Lower lobe of right lung (tissue), 2 donors: Measurements from ENCODE around the gene RNF213. TPM values are rescaled to one million over a fixed set of nuclear protein-coding genes. Genes with fewer than 3 reads are reported as not detected.

ENCODE experiments used
- ATAC-seq, 2 donors: fragments of 200-7000 bp; cut with Tn5 transposase; one replicate each; pipeline ENCODE4 v1.9.1; 2020 to 2022; ENCODE audit warnings: mild to moderate bottlenecking in 2 of 2, moderate library complexity in 2 of 2
- DNase-seq: peaks from one replicate; pipeline ENCODE4 v3.0.0-alpha.2; 2020
- H3K27ac ChIP-seq: fragments of 200-600 bp; one replicate; pipeline ENCODE4 v1.8.0; 2022
- H3K27me3 ChIP-seq: fragments of 200-600 bp; one replicate; pipeline ENCODE4 v1.8.0; 2022; ENCODE audit warnings: low read depth
- H3K36me3 ChIP-seq: fragments of 200-600 bp; one replicate; pipeline ENCODE4 v1.8.0; 2022; ENCODE audit warnings: mild to moderate bottlenecking
- H3K4me1 ChIP-seq: fragments of 200-600 bp; one replicate; pipeline ENCODE4 v1.8.0; 2022
- H3K4me3 ChIP-seq: fragments of 200-600 bp; one replicate; pipeline ENCODE4 v1.8.0; 2022; ENCODE audit warnings: mild to moderate bottlenecking
- H3K9me3 ChIP-seq: fragments of 200-600 bp; one replicate; pipeline ENCODE4 v1.8.0; 2022
- CTCF ChIP-seq: fragments of 200-600 bp; IDR thresholded peaks from one replicate; pipeline ENCODE4 v1.8.0; 2022; ENCODE audit warnings: antibody characterized with exemption, mild to moderate bottlenecking
- intact Hi-C: fragments of 100-400 bp; cut with DNase I; formaldehyde crosslinking; loops from one replicate; pipeline ENCODE4 v1.11.0; 2022
- long read RNA-seq: library from polyadenylated mRNA; unstranded; transcript quantifications from one replicate; pipeline ENCODE4 v2.0.0, GENCODE V29; 2021
- total RNA-seq: library from RNA; stranded (reverse); fragmentation: NEBNext Ultra II Directional; extraction: Animal tissue kit (Norgen Biotek cat#: 25700); gene quantifications from one replicate; pipeline ENCODE4 v1.2.1, GENCODE V29; 2021
- donor health status: DM: no; HTN: yes; CAD: no; lungs with severe emphysema.

Gene RNF213
- 300 TPM for total RNA-seq
- long read RNA-seq, full-length matches to known transcripts: 1 of 144 reads
- long read RNA-seq, partial matches to known transcripts: 115 of 144 reads
- long read RNA-seq, other reads (novel, unspliced or antisense): 28 of 144 reads

GRCh38 chr17:80260791-80261158, at the start of gene RNF213:
TSS of gene RNF213 (plus strand) at chr17:80260852. CDS start at chr17:80263682, 2,830 bp downstream.
- ATAC-seq: peak; percentile 41 to 65
- no peak for TF ChIP-seq CTCF
- intact Hi-C loops: no loop called here
- Histone ChIP-seq H3K4me3 (peak within 1 kb of the TSS; percentile 99), H3K9me3 (no peaks in the 10 kb centered on the region), H3K36me3 (peaks cover 2% of the 10 kb centered on the region), H3K27ac (peak within 1 kb of the TSS; percentile 98), H3K27me3 (no peaks in the 10 kb centered on the region), H3K4me1 (peaks cover 55% of the 10 kb centered on the region)
- DNase-seq: peak; percentile 81

DNA sequence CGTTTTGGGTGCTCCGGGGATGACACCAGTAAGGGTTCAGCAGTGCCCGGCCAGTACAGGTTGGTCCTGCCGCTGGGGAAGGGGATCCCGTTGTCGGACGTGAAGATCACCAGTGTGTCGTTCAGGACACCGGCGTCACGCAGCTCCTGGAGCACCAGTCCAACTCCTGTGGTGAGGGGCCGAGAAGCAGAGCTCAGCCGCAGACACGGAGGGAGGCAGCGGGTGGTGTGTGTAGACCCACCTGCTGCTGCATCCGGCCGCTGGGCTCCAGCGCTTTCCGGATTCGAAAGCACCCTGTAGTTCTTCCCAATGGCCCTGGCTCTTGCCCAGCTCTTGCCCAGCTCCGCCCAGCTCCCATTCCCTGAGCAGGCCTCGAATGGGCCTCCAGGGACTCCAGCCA, 48.5 kb upstream of the RNF213 start:
- no peaks in the 10 kb centered on the region for H3K27me3 ChIP-seq
- ATAC-seq (no peak), DNase-seq (no peak)
- no peak overlapping the region for H3K27ac ChIP-seq
- intact Hi-C loops: no loop called here
- H3K4me1 ChIP-seq: peaks cover 4% of the 10 kb centered on the region
- TF ChIP-seq CTCF: no peak
- H3K36me3 ChIP-seq: peaks cover 90% of the 10 kb centered on the region
- no peaks in the 10 kb centered on the region for H3K9me3 ChIP-seq
- H3K4me3 ChIP-seq: no peak overlapping the region

GRCh38 chr17:80212511-80212910, 48.1 kb upstream of the RNF213 start:
- no peaks in the 10 kb centered on the region for H3K9me3 ChIP-seq
- DNase-seq: no peak
- H3K27me3 ChIP-seq: no peaks in the 10 kb centered on the region
- intact Hi-C loops: no loop called here
- peaks cover 4% of the 10 kb centered on the region for H3K4me1 ChIP-seq
- no peak overlapping the region for H3K4me3 ChIP-seq
- H3K27ac ChIP-seq: no peak overlapping the region
- ATAC-seq: peak in 1 of 2 donors; percentile 18
- H3K36me3 ChIP-seq: peaks cover 92% of the 10 kb centered on the region
- TF ChIP-seq CTCF: no peak

DNA sequence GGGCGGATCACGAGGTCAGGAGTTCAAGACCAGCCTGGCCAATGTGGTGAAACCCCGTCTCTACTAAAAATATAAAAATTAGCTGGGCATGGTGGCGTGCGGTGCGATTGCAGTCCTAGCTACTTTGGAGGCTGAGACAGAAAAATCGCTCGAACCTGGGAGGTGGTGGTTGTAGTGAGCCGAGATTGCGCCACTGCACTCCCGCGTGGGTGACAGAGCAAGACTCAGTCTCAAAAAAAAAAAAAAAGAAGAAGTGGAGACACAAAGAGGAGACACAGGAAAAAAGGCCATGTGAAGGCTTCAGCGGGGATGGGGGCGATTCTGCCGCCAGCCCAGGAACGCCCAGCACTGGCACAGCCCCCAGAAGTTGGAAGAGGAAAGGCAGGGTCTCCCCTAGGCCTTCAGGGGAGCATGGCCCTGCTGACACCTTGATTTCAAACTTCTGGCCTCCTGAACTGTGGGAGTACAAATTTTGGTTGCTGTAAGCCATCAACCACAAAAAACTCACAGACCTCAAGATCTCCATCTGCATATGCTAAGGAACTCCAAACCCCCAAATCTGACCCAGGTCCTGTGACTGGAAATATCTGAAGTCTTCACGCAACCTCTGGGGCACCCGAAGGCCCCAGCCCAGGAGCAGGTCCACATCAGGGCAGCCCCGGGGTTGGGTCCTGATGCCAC, 47.5 kb upstream of the RNF213 start:
- Histone ChIP-seq H3K27ac (no peak overlapping the region), H3K36me3 (peaks cover 90% of the 10 kb centered on the region), H3K9me3 (no peaks in the 10 kb centered on the region), H3K4me3 (no peak overlapping the region), H3K27me3 (no peaks in the 10 kb centered on the region), H3K4me1 (peaks cover 8% of the 10 kb centered on the region)
- intact Hi-C loops: no loop called here
- ATAC-seq (peak; percentile 9 to 43), DNase-seq (peak; percentile 87)
- TF ChIP-seq CTCF: no peak

DNA sequence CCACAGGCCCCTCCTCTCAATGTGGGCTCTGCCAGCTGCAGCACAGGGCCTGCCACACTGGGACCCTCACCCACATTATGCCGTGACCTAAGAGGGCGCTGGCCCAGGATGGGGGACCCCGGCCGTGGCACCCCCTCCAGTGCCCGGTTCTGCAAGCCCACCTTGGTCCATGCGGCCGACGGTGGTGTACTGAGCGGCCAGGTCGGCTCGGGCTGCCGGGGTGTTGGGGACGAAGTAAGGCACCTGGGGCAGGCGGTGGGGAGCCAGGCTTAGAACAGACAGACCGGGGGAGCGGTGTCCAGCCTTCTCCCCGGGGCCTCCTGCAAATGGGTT, 47.0 kb upstream of the RNF213 start:
- no peak for TF ChIP-seq CTCF
- no peaks in the 10 kb centered on the region for H3K9me3 ChIP-seq
- peaks cover 85% of the 10 kb centered on the region for H3K36me3 ChIP-seq
- H3K27ac ChIP-seq: no peak overlapping the region
- H3K27me3 ChIP-seq: no peaks in the 10 kb centered on the region
- peaks cover 13% of the 10 kb centered on the region for H3K4me1 ChIP-seq
- ATAC-seq: no peak
- intact Hi-C loops: no loop called here
- DNase-seq: no peak
- no peak overlapping the region for H3K4me3 ChIP-seq
